Subcutaneous adipose tissue (tissue), 4 donors: ENCODE results near the gene RPL28. TPM values are rescaled to one million over a fixed set of nuclear protein-coding genes. Genes with fewer than 3 reads are reported as not detected.

Experiments
- total RNA-seq, 4 donors: library from RNA; depleted of rRNA; stranded (reverse); fragments of >200 nt; gene quantifications; one replicate each; pipeline ENCODE4 v1.1.0, GENCODE V29; 2016
- TF ChIP-seq, protein P1 (sequence below): fragments of 450-650 bp; IDR thresholded peaks from one replicate; pipeline ENCODE4 v1.5.1; 2016; ENCODE audit warnings: low read depth, mild to moderate bottlenecking, control low read depth, antibody characterized with exemption, moderate library complexity

RPL28 gene
- total RNA-seq, 4 donors from 2014 or later, result 283 to 590 (median 367) TPM

DNA sequence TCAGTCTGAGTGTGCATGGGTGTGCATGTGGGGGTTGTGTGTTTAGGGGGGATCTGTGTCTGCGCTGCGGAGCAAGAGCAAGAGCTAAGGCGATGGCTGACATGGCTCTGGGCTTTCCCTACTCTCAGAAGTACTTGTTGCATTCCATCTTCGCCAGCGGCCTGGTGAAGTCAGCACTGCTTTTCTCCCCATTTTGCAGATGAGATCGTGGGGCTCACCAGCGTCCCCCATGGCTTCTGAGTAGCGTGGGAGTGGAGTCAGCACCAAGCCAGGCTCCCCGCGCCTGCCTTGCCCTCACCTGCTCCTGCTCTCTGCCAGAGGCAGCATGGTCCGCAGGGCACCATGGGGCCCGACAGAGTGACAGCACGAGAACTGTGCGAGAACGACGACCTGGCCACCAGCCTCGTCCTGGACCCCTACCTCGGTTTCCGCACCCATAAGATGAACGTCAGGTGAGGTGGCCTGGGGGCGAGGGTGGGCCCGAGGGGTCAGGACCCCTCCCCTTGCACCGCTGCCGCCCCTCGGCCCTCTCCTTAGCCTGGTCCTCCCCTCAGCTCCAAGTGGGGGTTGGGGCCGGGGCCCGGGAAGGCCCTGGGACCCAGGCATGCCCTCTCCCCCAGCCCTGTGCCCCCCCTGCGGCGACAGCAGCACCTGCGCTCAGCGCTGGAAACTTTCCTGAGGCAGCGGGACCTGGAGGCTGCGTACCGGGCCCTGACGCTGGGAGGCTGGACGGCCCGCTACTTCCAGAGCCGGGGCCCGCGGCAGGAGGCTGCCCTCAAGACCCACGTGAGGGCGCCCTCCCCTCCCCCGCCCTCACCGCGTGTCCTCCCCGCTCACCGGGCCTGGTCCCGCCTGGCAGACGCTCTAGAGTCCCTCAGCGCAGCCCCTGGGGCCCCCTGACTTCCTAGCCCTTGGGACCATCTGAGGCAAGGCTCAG lies 43.9 kb upstream of the RPL28 start:
- TF ChIP-seq, protein P1, sequence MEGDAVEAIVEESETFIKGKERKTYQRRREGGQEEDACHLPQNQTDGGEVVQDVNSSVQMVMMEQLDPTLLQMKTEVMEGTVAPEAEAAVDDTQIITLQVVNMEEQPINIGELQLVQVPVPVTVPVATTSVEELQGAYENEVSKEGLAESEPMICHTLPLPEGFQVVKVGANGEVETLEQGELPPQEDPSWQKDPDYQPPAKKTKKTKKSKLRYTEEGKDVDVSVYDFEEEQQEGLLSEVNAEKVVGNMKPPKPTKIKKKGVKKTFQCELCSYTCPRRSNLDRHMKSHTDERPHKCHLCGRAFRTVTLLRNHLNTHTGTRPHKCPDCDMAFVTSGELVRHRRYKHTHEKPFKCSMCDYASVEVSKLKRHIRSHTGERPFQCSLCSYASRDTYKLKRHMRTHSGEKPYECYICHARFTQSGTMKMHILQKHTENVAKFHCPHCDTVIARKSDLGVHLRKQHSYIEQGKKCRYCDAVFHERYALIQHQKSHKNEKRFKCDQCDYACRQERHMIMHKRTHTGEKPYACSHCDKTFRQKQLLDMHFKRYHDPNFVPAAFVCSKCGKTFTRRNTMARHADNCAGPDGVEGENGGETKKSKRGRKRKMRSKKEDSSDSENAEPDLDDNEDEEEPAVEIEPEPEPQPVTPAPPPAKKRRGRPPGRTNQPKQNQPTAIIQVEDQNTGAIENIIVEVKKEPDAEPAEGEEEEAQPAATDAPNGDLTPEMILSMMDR, result no peak

DNA sequence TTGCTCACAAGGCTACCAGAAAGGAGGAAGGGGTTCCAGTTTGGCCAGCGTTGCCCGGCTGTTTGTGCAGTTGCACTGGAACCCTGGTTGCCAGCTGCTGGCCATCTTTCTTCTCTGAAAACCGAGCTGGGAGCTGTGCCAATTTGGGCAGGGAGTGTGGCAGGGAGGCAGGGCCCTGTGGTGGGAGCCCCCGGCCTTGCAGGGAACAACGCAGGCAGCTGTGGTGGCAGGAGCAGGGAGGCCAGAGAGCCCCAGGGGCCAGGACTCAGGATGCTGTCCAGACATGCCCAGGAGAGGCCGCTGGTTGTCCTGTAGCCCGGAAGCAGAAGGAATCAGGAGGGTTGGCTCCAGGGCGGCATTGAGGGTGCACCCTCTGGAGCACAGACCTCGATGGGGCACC lies 41.3 kb upstream of the RPL28 start:
- TF ChIP-seq, protein P1, result no peak

DNA sequence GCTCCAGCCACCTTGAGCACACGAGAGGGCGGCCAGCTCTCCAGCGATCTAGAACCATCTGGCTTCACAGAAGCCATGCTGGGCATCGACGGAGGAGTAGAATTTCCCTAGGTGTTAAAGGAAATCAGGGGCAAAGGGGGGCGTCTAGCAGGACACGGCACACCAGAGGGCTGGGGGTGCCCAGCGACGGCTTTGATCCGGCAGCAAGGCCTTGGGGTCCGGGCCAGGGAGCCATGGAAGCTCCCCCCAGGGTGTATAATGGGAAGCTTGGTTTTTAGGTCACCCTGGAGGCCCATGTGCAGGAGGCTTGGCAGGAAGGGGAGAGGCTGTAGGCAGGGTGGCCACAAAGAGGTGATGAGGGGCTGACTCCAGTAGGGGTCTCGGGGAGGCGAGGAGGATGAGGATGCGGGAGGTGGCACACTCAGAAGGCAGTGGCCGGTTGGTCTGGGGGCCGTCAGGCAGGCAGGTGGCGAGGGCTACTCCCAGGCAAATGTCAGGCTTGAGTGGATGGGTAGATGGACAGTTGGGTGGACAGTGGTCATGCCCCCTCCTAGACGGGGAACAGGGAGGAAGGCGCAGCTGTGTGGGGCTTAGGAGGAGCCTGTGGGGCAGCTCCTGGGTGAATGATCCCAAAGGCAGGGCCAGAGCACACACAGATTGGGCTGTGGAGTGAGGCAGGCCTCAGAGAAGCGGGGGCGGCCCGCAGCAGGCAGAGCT lies 40.5 kb upstream of the RPL28 start:
- TF ChIP-seq, protein P1, result no peak

DNA sequence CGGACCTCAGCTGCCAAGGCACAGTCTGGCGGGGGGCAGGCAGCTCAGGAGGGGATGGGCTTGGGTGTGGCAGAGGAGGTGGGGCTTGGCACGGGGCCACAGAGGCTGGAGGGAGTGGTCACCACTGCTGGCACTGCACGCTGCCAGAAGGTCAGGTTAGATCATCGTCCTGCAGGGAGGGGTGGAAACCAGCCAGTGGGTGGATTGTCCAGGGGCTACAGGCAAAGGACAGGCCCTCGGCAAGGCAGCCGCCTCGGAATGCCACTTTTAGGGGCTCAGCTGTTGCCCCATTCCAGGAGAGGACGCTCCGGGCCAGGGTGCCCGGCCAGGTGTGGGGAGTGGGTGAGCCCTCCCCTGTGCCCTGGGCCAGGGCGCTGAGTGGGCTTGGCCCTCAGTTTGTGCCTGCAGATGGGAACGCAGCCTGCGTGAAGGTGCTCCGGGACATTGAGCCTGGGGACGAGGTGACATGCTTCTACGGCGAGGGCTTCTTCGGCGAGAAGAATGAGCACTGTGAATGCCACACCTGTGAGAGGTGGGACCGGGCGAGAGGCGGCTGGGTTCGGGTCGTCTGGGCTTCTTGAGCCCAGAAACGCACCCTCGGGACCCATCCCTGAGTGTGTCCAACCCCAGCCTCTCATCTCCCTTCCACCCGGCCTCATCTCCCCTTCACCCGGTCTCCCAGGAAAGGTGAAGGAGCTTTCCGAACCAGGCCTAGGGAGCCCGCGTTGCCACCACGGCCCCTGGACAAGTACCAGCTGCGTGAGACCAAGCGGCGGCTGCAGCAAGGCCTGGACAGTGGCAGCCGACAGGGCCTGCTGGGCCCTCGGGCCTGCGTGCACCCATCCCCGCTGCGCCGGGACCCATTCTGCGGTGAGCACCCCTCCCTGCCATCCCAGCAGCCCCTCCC lies 39.7 kb upstream of the RPL28 start:
- TF ChIP-seq, protein P1, result no peak

DNA sequence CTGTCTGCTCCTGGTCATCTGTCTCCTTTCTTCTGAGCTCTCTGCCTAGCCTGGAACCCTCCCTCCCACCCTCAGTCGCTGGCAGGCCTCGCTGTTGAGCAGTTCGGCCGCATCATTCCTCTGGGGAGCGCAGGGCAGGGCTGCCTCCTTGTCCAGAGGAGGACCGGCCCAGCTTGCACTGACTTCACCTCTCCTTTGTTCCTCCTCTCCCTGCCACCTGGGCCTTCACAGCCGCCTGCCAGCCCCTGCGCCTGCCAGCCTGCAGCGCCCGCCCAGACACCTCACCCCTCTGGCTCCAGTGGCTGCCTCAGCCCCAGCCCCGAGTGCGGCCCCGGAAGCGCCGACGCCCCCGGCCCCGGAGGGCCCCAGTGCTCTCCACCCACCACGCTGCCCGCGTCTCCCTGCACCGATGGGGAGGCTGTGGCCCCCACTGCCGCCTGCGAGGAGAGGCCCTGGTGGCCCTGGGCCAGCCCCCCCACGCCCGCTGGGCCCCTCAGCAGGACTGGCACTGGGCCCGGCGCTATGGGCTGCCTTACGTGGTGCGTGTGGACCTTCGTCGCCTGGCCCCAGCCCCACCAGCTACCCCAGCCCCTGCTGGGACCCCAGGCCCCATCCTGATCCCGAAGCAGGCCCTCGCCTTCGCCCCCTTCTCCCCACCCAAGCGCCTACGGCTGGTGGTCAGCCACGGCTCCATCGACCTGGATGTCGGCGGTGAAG lies 38.8 kb upstream of the RPL28 start:
- TF ChIP-seq, protein P1, result no peak

DNA sequence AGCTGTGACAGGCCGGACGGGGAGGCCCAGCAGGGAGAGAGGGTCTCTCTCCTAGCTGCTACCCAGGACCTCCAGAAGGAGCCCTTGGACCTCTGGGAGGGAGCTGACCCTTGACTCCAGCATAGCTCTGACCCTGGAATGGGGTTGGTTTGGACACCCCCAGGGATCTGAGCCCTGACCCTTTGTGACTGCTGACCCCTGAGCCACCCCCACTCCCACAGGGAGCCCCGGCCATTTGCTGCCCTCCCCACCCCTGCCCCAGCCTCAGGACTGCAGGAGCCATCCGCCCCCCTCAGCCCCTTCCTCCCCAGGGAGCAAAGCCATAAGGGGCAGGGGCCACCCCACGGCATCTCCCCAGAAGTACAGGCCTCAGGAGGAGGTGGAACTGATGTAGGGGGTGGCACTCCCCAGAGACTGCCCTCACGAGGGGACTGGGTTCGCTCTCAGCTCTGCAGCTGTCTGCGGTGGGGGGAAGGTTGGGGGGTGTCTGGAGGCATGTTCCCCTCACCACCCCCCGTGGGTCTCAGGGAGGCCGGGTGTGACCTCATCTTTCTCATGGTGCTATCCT lies 38.2 kb upstream of the RPL28 start:
- TF ChIP-seq, protein P1, result no peak
